HG03196 (cell line): ENCODE data around the gene GPR15LG.
"Not testable (repeated sequence)": the region's sequence is repeated elsewhere in the genome, so short reads cannot be mapped to it uniquely, and the experiment has no call there.

Source experiments
- ATAC-seq: cut with Tn5 transposase; IDR thresholded peaks from one replicate; pipeline ENCODE4 v1.9.1; 2021; ENCODE audit not compliant: unreplicated experiment

Gene GPR15LG

GRCh38 chr10:84164442-84164841 lies 9.2 kb upstream of the GPR15LG start:
- no peak for ATAC-seq

GRCh38 chr10:84166620-84167288 lies 6.8 kb upstream of the GPR15LG start:
- ATAC-seq: peak; percentile 53

- peak; percentile 13 for ATAC-seq
Observed at GRCh38 chr10:84167289-84167653, 6.3 kb upstream of the GPR15LG start.

- ATAC-seq: not testable (repeated sequence)
Observed at GRCh38 chr10:84168382-84168781, 5.2 kb upstream of the GPR15LG start.

- ATAC-seq: not testable (repeated sequence)
Observed at GRCh38 chr10:84171237-84171636, 2.4 kb upstream of the GPR15LG start.

- peak; percentile 12 for ATAC-seq
Observed at GRCh38 chr10:84171700-84172466, 1.7 kb upstream of the GPR15LG start.

GRCh38 chr10:84172467-84173356 lies 889 bp upstream of the GPR15LG start:
- ATAC-seq: peak; percentile 40

- no peak for ATAC-seq
Observed at GRCh38 chr10:84175436-84175835, 1.8 kb downstream of the GPR15LG start.

- no peak for ATAC-seq
Observed at GRCh38 chr10:84176351-84176750, 2.8 kb downstream of the GPR15LG start.

GRCh38 chr10:84176836-84177474 lies 3.4 kb downstream of the GPR15LG start:
- no peak for ATAC-seq

- ATAC-seq: peak; percentile 46
Observed at GRCh38 chr10:84177541-84178141, 4.0 kb downstream of the GPR15LG start.

GRCh38 chr10:84178160-84178609 lies 4.6 kb downstream of the GPR15LG start:
- no peak for ATAC-seq

- peak; percentile 87 for ATAC-seq
Observed at GRCh38 chr10:84179059-84179710, 5.6 kb downstream of the GPR15LG start.

- ATAC-seq: not testable (repeated sequence)
Observed at GRCh38 chr10:84180386-84180785, 6.8 kb downstream of the GPR15LG start.

GRCh38 chr10:84181631-84182030 lies 8.0 kb downstream of the GPR15LG start:
- ATAC-seq: no peak

- ATAC-seq: no peak
Observed at GRCh38 chr10:84184517-84184916, 10.9 kb downstream of the GPR15LG start.

- no peak for ATAC-seq
Observed at GRCh38 chr10:84185526-84186175, 12.1 kb downstream of the GPR15LG start.

GRCh38 chr10:84188815-84189214 lies 15.2 kb downstream of the GPR15LG start:
- no peak for ATAC-seq

- no peak for ATAC-seq
Observed at GRCh38 chr10:84190621-84191020, 17.0 kb downstream of the GPR15LG start.
